GM21528 (cell line): ENCODE results near the gene PSD4.
"Not testable (repeated sequence)": the region's sequence is repeated elsewhere in the genome, so short reads cannot be mapped to it uniquely, and the experiment has no call there.

ENCODE experiments used
- ATAC-seq: cut with Tn5 transposase; IDR thresholded peaks from one replicate; pipeline ENCODE4 v1.9.1; 2021; ENCODE audit warnings: mild to moderate bottlenecking, moderate library complexity; ENCODE audit not compliant: unreplicated experiment, low FRiP score

PSD4 gene

DNA sequence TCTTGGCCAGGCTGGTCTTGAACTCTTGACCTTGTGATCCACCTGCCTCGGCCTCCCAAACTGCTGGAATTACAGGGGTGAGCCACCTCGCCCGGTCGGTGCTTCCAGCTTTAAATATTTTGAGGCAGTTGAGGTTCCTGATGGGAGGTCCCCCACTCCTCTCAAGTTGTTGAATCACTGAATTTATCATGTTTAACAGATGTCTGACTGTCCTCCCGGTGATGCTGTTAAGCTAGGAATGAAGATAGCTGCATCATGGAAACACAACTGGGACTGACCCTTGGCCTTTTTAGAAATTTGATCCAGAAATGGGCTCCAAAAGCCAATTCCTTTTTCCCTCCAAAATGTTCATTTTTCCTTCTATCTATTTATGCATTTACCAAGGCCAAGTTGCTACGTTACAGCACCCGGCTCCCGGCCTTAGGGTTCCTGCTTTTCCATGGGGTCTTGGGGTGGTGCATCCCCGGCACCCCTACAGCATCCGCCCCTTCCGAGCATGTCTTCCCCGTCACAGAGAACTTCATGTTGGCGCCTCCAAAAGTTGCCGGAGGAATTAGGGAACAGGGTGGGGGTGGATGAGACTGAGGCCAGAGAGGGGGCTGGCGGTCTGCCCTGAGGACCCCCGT, 61.1 kb downstream of the PSD4 start:
- ATAC-seq = no peak

DNA sequence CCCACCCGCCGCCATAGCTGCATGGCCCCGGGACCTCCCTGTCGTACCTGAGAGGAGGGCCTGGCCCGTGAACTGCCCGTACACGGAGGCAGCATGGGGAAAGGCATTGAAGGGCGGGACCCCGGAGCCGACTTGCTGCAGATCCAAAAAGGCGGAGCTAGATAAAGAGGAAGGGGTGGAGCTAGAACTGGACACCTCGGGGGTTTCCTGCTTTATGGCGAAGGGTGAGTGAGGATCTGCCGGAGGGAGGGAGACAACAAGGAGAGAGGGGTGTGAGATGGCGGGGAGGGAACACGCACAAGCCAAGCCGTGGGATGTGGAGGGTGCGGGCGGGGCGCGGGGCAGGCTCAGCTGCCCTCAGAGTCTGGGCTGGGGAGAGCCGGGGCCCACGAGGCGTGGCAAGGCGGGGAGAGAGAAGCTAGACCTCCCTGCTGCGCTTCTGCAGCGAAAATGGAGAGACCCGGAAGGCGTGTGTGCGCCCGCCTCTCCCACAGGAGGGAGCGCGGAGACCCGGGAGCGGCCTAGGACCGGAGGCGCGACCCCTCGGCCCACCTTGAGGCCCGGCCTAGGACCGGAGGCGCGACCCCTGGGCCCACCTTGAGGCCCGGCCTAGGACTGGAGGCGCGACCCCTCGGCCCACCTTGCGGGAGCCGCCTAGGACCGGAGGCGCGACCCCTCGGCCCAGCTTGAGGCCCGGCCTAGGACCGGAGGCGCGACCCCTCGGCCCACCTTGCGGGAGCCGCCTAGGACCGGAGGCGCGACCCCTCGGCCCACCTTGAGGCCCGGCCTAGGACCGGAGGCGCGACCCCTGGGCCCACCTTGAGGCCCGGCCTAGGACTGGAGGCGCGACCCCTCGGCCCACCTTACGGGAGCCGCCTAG, 61.8 kb downstream of the PSD4 start:
- not testable (repeated sequence) for ATAC-seq

DNA sequence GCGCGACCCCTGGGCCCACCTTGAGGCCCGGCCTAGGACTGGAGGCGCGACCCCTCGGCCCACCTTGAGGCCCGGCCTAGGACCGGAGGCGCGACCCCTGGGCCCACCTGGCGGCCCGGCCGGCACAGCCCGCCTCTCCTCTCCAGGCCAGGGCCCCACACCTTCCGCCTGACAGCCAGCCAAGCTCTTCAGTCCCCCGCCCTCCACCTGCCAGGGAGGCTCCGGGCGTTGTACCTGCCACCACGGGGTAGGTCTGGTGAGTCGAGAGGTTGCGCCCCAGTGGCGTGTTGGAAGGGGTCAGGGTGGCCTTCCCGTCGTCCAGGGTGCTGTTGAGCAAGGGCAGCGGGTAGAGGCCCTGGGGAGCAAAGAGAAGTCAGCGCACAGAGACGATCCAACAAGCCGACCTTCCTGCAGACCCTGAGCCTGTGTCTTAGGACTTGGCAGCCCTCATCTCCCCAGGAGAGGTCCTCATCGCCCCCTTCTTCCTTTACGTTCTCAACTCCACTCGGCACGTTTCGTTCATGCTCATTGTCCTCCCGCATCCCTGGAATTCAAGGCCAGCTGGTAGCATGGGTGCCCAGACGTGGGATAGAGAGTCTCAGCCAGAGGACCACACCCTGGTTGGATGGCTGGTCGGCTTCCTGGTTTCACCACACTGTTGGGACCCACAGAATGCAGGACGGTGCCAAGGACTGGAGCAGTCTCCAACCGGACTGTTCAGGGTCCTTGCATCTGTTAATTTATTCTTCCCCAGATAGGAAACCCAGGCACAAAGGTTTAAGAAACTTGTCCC, 62.8 kb downstream of the PSD4 start:
- ATAC-seq = no peak

DNA sequence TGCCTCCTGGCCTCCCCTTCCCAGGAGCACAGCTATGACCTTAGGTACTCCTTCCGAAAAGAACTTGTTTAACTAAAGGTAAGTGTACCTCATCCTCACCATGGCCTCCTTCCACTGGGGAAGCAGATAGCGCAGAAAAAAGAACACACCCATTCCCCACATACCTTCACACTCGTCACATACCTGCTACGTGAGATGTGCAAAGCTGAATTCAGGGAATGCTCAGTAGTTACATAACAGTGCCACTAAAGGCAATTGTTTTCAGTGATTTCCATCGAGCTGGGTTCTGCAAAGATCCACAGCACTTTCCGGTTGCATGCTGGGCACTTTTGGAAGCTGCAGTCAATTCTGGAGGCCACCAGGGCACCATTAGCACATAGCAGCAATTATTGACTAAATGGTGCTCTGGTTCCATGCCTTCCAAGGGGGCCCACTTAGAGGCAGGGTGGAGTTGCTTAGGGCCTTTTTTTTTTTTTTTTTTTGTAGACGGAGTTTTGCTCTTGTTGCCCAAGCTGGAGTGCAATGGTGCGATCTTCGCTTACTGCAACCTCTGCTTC, 63.9 kb downstream of the PSD4 start:
- no peak for ATAC-seq

DNA sequence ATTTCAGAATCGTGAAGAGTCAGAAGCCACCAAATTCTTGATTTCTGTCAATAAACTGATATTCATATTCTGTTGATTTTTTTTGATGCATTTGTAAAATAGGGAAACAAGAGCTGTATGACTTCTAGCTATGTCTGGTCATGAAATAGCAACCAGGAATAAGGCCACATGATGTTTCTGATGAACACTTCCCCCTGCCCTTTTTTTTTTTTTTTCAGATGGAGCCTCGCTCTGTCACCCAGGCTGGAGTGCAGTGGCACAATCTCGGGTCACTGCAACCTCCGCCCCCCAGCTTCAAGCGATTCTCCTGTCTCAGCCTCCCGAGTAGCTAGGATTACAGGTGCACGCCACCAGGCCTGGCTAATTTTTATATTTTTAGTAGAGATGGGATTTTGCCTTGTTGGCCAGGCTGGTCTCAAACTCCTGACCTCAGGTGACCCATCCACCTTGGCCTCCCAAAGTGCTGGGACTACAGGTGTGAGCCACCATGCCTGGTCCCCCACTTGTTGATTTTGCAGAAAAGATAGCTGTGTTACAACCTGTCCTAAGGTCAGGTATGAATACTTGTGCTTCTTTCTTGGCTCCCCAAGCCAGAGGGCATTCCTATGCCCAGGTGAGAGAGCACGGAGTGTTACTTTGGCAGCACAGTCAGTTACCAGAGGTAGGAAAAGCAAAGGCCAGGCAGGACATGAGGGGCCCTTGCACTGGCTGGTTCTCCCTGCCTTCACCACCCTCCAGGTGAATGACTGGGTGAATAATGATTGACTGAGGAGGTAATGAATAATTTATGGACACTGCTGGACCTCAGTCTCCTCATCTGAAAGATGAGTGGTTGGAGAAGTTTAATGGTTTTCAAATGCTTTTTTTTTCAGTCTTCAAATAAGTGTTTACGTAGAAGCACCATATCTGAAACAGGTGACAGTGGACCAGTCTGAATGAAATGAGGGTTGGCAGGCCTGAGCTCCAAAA, 65.4 kb downstream of the PSD4 start:
- no peak for ATAC-seq

DNA sequence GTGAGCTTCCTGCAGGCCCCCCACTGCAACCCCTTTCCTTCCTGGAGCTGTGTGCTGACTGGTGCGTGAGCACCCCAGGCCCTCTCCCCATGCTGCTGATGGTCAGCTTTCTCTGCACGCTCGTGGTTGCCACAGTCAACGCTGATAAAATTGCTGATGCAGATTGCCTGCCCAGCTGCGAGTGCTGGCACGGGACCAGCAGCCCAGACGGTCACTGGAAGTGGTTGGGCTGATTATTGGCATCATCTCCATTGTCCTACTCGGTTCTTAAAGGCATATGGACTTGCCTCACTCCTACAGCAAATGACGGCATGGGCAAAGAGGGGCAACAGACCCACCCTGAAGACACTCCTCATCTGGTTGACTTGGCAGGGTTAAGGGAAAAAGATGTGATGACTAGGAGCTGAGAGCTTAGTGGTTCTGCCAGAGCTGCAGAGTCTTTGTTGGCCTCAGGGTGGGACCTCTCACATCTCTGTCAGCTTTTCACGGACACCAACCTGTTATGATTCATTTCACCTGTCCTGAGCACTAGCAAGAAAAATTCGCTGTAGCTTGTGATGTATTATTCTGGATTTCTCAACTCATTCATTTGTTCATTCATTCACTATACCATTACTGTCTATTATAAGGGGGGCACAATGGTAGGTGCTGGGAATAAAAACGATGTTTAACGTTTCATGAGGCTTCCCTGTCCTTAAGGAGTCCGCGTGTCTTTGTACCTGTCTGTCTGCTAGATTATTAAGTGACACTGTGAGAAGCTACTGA, 66.6 kb downstream of the PSD4 start:
- ATAC-seq = no peak

DNA sequence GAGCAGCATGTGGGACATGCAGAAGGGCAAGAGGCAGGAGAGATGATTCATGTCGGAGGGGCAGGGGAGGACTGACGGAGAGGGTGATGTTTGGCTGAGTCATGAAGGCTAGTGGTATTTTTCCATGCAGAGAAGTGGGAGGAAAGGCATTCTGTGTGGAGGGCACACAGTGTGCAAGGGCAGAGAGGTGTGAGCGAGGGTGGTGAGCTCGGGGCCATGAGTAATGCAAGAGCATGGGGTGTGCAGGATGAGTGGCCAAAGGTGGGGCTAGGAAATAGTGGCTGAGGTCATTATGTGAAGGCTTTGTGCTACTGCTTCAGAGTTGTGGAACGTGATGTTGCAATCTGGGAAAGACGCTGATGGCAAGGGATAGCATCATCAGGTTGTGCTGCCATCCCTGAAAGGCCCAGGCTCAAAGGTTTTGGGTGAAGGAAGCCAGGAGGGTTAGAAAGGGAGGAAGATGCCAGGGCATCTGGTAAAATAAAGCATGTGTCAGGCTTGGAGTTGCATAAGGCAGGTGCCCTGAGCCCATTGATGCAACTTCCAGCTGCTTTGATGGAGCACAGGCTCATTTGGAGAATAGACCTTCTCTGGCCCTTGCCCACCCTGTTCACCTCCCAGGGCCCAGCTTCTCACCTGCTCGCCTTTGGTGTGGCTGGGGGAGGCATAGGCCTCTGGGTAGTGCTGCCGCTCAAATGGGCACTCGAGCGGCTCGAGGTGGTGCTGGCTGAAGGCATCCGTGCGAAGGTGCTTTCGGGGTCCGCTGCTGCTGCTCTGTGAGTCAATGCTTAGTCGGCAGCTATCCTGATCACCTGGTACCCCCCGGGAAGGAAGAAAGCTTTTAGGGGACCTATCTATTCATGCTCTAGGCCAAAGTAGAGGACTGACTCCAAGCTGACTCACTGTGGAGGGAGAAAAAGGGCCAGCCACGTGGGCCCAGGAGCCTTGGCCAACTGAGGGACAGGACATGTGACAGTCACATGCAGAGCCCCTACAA, 67.4 kb downstream of the PSD4 start:
- ATAC-seq = no peak

DNA sequence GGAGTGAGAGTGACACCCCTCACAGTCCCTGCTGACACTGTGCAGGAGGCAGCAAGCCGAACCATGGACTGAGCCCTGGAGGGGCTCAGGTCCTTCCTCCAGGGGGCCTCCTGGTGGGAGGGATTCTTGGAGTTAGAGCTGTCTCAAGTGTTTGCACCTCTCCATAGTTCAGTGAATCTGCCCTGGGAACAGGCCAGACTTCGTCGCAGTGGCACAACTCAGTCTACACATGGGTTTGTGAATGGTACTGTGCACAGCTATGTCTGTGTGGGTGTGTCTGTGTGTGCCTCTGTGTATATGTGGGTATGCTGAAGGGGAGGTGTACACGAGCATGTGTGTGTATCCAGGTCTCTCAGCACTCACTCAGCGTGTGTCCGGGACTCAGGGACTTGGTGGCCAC, 68.6 kb downstream of the PSD4 start:
- ATAC-seq = no peak

DNA sequence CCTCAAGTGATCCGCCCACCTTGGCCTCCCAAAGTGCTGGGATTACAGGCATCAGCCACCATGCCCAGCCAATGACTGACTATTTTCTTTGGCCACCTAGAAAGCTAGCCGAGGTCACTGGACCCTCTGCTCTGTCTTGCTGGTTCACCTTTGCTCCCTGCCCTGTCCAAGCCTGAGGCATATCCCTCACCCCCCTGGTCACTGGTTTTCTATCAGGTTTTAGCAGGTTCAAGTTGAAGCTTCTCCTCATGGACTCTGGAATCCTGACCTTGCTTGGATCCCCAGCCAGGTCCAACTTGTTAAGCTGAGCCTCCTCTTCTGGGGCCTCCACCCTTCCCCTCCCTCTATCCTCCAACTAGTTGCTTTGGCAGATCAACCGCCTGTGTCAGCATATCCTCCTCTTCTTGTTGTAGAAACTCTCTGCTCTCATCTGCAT, 71.5 kb downstream of the PSD4 start:
- ATAC-seq = no peak

DNA sequence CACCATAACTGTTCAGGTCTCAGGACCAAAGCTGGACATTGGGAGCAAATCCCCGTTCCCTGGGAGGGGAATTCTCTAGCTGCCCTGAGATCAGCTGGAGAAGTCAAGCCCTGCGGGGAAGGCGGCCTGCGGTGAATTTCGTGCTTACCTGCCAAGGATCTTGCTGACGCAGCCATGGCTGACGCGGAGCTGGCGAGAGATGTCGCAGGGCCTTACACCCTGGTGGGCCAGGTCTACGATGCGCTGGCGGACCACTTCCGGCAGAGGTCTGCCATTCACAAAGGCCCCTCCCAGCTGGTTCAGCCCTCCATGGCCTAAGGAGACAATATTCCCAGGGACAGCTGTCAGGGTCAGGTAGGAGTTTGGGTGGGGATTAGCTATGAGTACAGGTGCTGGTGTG, 72.8 kb downstream of the PSD4 start:
- ATAC-seq = no peak

DNA sequence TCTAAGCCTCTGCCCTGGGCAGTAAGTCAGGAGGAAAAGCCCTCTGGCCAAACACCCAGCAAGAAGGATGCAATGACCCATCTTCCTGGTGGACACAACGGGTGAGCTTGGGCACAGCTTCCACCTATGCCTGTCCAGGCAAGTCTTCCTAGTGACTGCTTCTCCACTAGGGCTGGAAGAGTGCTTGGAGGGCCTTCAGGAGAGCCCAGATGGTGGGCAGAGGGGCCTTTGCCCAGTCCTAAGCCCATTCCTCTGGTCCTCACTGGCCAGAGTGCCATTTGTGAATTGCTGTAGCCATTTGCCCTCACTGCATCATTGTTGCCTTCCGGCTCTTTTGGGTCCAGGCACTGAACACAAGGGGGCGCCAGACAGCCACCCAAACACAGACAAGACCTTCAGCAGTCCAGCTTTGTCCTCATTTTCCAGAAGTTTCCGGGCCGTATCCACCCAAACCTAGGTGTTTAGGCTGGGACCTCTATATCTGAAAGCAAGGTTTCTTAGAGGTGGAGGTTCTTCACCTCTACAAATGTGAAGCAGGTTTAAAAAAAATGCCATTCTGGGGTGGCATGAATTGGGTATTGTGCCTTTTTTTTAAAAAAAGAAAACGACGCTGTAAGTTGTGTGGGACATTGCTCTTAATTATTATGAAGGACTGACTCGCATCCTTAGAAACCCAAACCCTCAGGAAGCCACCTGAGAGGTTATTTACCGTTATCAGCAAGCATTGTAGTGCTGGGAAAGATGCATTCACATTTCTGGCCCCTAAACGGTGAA, 75.4 kb downstream of the PSD4 start:
- no peak for ATAC-seq

DNA sequence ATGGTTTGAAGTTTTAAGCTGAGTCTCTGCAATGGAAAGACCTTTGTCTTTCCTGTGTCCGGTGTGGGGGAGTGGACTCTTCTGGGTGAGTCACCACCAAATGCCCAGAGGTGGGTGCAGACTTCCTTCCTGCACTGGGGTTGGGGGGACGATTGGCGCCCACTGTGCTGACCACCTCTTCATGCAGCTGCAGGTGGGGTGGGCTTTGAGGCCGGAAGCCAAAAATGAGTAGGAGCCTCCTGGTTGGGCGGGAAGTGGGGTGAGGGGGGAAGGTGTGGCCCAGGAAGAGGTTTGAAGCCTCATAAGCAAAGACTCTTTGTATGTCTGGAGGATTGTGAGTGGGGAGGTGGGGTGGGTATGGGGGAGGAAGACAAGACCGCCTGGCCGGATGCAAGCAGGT, 77.3 kb downstream of the PSD4 start:
- ATAC-seq = no peak

DNA sequence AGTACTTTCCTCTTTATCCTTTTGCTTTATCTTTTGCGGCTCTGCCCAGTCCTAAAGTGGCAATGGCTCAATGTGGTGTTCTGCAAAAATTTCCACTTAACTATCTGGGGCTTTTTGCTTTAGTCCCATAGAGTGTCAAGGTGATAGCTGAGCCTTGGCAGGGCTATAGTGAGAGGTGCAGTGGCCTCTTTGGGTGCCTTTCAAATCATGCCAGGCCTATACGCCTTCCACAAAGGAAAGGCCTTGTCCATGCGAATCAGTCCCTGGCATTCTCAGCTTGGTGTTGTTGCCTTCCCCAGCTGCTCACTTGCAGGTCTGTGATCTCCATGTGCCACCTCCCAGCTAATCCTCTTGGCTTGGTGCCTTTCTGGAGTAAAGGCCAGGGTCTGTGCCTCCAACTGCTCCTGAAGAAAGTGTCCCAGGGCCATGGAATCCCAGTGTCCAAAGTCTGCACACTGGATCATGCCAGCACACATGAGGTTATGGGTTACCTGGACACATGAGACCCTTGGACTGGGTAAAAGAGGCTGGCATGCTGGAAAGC, 78.3 kb downstream of the PSD4 start:
- ATAC-seq = no peak

DNA sequence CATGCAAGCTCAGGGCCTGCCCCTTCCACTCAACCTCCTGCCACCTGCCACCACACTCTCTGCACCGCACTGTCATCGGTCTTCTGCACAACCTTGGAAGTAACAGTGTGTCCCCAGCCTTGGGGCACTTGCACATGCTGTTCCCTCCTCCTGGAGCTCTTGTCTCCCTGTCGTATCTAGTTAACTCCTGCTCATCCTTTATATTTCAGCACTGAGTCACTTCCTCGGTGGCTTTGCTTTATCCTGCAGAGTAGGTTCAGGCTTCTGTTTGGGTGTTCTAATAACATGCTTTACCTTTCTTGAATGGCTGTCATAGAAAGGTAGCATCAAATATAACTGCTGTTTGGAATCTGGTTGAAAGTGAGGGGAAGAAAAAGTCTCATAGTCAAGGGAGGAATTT, 79.7 kb downstream of the PSD4 start:
- no peak for ATAC-seq

DNA sequence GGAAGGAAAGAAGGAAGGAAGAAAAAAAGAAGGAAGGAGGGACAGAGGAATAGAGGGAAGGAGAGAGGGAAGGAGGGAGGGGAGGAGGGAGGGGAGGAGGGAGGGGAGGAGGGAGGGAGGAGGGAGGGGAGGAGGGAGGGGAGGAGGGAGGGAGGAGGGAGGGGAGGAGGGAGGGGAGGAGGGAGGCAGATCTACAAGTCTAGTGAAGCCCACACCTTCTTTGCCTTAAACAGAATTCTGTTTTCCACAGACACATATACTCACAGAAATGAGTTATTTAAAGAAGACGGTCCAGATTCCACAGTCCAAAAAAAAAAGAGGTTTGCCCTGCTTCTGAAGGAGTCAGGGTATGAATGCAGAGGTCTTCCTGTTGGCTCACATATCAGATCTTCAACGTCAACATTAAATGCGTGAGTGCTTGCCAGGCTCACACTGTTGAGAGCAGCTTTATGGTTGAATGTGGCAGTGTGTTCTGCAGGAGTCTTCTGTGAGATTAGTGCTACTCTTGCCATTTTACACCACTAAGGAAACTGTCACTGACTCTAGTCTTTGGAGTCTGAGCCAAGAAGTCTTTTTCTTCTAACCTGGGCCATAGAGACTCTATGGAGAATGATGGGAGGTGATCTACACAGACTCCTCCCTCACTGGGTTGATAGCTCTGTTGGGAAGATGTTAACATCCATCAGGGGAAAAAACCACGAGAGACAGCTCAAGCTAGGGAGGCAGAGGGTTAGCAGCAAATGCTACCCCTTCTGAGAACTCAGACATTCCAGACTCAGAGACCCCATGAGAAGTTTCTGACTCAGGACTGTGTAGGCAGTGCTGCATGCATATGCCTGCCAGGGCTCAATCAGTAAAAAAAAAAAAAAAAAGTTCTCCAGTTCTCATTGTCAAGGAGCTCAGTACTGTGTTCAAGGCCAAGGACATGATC, 81.6 kb downstream of the PSD4 start:
- ATAC-seq = no peak
